ENCODE data around the gene EED.

EED gene

DNA sequence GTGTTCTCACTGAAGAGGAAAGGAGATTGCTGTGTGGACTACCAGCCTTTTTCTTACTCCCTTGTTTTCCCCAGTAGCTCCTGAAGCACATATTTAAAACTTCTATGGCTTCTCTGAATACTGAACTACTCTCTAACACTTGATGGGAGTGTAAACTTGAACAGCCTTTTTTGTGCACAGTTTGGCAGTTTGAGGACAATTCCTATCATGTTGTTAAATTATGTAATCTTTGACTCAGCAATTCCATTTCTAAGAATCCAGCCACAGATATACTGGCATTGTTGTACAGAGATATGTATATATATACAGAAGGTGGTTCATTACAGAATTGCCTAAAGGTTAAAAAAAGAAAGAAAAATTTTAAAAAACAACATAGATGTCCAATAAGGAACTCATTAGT lies 47.1 kb upstream of the EED start:
- TF ChIP-seq MAX (IDR thresholded peaks at IDR 0.05) (no peak), RAD21 (IDR thresholded peaks at IDR 0.05; ENCODE audit: low read depth) (no peak), CEBPB (IDR thresholded peaks at IDR 0.05) (no peak), FOXM1 (IDR thresholded peaks at IDR 0.05; ENCODE audit: borderline replicate concordance, low read depth) (no peak), TCF12 (IDR thresholded peaks at IDR 0.05; ENCODE audit: low read depth) (no peak), EP300 (IDR thresholded peaks at IDR 0.05; ENCODE audit: borderline replicate concordance) (no peak), TAF1 (IDR thresholded peaks at IDR 0.05; ENCODE audit: low read depth) (no peak), NFIC (IDR thresholded peaks at IDR 0.05) (no peak)
- TF ChIP-seq, protein P1, sequence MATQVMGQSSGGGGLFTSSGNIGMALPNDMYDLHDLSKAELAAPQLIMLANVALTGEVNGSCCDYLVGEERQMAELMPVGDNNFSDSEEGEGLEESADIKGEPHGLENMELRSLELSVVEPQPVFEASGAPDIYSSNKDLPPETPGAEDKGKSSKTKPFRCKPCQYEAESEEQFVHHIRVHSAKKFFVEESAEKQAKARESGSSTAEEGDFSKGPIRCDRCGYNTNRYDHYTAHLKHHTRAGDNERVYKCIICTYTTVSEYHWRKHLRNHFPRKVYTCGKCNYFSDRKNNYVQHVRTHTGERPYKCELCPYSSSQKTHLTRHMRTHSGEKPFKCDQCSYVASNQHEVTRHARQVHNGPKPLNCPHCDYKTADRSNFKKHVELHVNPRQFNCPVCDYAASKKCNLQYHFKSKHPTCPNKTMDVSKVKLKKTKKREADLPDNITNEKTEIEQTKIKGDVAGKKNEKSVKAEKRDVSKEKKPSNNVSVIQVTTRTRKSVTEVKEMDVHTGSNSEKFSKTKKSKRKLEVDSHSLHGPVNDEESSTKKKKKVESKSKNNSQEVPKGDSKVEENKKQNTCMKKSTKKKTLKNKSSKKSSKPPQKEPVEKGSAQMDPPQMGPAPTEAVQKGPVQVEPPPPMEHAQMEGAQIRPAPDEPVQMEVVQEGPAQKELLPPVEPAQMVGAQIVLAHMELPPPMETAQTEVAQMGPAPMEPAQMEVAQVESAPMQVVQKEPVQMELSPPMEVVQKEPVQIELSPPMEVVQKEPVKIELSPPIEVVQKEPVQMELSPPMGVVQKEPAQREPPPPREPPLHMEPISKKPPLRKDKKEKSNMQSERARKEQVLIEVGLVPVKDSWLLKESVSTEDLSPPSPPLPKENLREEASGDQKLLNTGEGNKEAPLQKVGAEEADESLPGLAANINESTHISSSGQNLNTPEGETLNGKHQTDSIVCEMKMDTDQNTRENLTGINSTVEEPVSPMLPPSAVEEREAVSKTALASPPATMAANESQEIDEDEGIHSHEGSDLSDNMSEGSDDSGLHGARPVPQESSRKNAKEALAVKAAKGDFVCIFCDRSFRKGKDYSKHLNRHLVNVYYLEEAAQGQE (IDR thresholded peaks at IDR 0.05; ENCODE audit: low read depth): no peak
- TF ChIP-seq, protein P2, sequence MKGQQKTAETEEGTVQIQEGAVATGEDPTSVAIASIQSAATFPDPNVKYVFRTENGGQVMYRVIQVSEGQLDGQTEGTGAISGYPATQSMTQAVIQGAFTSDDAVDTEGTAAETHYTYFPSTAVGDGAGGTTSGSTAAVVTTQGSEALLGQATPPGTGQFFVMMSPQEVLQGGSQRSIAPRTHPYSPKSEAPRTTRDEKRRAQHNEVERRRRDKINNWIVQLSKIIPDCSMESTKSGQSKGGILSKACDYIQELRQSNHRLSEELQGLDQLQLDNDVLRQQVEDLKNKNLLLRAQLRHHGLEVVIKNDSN (IDR thresholded peaks at IDR 0.05): no peak

- TF ChIP-seq TAF1 (IDR thresholded peaks at IDR 0.05; ENCODE audit: low read depth): no peak
- no peak for TF ChIP-seq EP300 (IDR thresholded peaks at IDR 0.05; ENCODE audit: borderline replicate concordance)
- TF ChIP-seq CEBPB (IDR thresholded peaks at IDR 0.05): no peak
- no peak for TF ChIP-seq RAD21 (IDR thresholded peaks at IDR 0.05; ENCODE audit: low read depth)
- no peak for TF ChIP-seq MAX (IDR thresholded peaks at IDR 0.05)
- no peak for TF ChIP-seq TCF12 (IDR thresholded peaks at IDR 0.05; ENCODE audit: low read depth)
Observed at GRCh38 chr11:86198139-86198538, 46.4 kb upstream of the EED start.

DNA sequence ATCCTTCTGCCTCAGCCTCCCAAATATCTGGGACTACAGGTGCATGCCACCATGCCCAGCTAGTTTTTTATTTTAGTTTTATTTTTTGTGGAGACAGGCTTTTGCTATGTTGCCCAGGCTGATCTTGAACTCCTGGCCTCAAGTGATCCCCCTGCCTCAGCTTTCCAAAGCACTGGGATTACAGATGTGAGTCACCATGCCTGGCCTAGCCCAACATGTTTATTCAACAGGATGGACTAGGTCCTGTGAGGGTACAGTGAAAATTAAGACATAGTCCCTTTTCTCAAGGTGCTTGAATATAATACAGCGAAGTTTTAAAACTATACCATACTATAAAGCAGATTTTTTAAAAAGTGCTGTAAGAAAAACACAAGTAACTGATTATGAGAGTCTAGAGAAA lies 45.2 kb upstream of the EED start:
- no peak for TF ChIP-seq TEAD4 (IDR thresholded peaks at IDR 0.05)
- no peak for TF ChIP-seq EP300 (IDR thresholded peaks at IDR 0.05; ENCODE audit: borderline replicate concordance)

DNA sequence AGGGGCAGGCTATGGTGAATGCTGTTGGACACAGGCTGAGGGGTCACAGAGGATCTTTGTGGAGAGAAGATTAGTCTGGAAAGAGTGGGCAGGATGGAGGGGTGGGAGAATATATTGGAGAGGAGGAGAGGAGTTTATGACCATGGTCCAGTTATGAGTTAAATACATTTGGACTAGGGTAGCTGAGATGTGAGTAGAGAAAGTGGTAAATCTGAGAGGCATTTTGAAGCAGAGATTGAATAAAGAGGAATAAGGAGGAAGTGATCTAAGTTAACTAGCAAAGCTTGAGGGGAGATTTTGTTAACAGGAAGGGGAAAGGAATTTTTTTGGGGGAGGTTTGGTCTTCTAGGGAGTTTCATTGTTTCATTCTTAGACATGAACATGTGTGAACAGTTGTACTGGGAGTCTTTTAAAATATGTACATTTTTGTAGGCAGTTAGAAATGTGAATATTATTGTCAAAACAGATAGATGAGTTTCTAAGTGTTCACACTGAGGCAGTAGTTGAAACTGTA lies 43.1 kb upstream of the EED start:
- TF ChIP-seq CEBPB (IDR thresholded peaks at IDR 0.05) (no peak), CREB1 (IDR thresholded peaks at IDR 0.05; ENCODE audit: low read depth) (no peak), MAX (IDR thresholded peaks at IDR 0.05) (no peak), TCF12 (IDR thresholded peaks at IDR 0.05; ENCODE audit: low read depth) (no peak), EP300 (IDR thresholded peaks at IDR 0.05; ENCODE audit: borderline replicate concordance) (no peak), ZBTB7A (IDR thresholded peaks at IDR 0.05; ENCODE audit: low read depth) (no peak), TEAD4 (IDR thresholded peaks at IDR 0.05) (no peak), YY1 (IDR thresholded peaks at IDR 0.05; ENCODE audit: low read depth) (no peak), EGR1 (IDR thresholded peaks at IDR 0.05) (no peak)
- TF ChIP-seq, protein P2 (IDR thresholded peaks at IDR 0.05): no peak
- TF ChIP-seq, protein P1 (IDR thresholded peaks at IDR 0.05; ENCODE audit: low read depth): no peak

DNA sequence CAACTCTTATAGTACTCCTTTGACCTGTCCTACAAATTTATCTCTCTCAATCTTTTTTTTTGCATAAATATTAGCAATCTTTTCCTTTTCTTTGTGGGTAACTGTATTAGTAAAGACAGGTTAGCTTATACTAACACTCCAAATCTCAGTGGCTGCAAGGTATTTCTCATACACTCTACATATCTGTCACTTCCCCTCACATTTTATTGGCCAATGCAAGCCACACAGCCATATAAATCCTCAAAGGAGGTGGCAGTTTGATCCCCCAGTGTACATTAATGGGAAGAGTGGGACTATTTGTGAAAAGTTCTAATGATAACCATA lies 42.6 kb upstream of the EED start:
- TF ChIP-seq, protein P1 (IDR thresholded peaks at IDR 0.05; ENCODE audit: low read depth): no peak
- no peak for TF ChIP-seq MAX (IDR thresholded peaks at IDR 0.05)
